SK-N-SH treated with all-trans-retinoic acid at 6 μM for 48 hours (cell line): Measurements from ENCODE around the gene NT5C3B.

Experiments used
- ATAC-seq: fragments of 200-7000 bp; cut with Tn5 transposase; 3 replicates; pipeline ENCODE4 v1.9.1; 2020; ENCODE audit warnings: mild to moderate bottlenecking, moderate library complexity
- ARNTL ChIP-seq: fragments of 450-650 bp; formaldehyde crosslinking; IDR thresholded peaks from 2 replicates; pipeline ENCODE4 v1.5.0; 2020; ENCODE audit warnings: low read depth, mild to moderate bottlenecking, moderate library complexity, borderline replicate concordance
- BACH2 ChIP-seq: fragments of 250-450 bp; sonication (Bioruptor Pico); IDR thresholded peaks from 2 replicates; pipeline ENCODE4 v1.9.0; 2021; ENCODE audit warnings: mild to moderate bottlenecking, borderline replicate concordance
- CREB5 ChIP-seq: fragments of 250-450 bp; sonication (Bioruptor Pico); IDR thresholded peaks from 2 replicates; pipeline ENCODE4 v1.5.1; 2020; ENCODE audit warnings: low read depth, mild to moderate bottlenecking, moderate library complexity
- CSRNP3 ChIP-seq: fragments of 250-450 bp; sonication (Bioruptor Pico); IDR thresholded peaks from 2 replicates; pipeline ENCODE4 v1.5.1; 2021; ENCODE audit warnings: mild to moderate bottlenecking, moderate library complexity
- ESRRG ChIP-seq: fragments of 250-450 bp; sonication (Bioruptor Pico); IDR thresholded peaks from 2 replicates; pipeline ENCODE4 v1.6.1; 2021; ENCODE audit warnings: mild to moderate bottlenecking
- GLIS3 ChIP-seq: fragments of 250-450 bp; sonication (Bioruptor Pico); IDR thresholded peaks from 2 replicates; pipeline ENCODE4 v1.5.0; 2020; ENCODE audit warnings: mild to moderate bottlenecking, moderate library complexity
- ISL1 ChIP-seq: fragments of 250-450 bp; sonication (Bioruptor Pico); IDR thresholded peaks from 2 replicates; pipeline ENCODE4 v2.1.2; 2022; ENCODE audit warnings: mild to moderate bottlenecking, moderate library complexity
- OSR1 ChIP-seq: fragments of 250-450 bp; sonication (Bioruptor Pico); IDR thresholded peaks from 2 replicates; pipeline ENCODE4 v1.8.0; 2022; ENCODE audit warnings: moderate library complexity, mild to moderate bottlenecking, inconsistent platforms
- PATZ1 ChIP-seq: fragments of 250-450 bp; sonication (Bioruptor Pico); IDR thresholded peaks from 2 replicates; pipeline ENCODE4 v1.8.0; 2020; ENCODE audit warnings: mild to moderate bottlenecking, moderate library complexity, borderline replicate concordance
- PPARA ChIP-seq: fragments of 250-450 bp; sonication (Bioruptor Pico); IDR thresholded peaks from 2 replicates; pipeline ENCODE4 v1.5.0; 2020; ENCODE audit warnings: mild to moderate bottlenecking, borderline replicate concordance
- RARB ChIP-seq: fragments of 250-450 bp; sonication (Bioruptor Pico); IDR thresholded peaks from 2 replicates; pipeline ENCODE4 v1.8.0; 2021; ENCODE audit warnings: mild to moderate bottlenecking, moderate library complexity
- SNAI2 ChIP-seq: fragments of 250-450 bp; sonication (Bioruptor Pico); IDR thresholded peaks from 2 replicates; pipeline ENCODE4 v1.5.0; 2020; ENCODE audit warnings: mild to moderate bottlenecking, moderate library complexity
- TCF4 ChIP-seq: fragments of 250-450 bp; sonication (Bioruptor Pico); IDR thresholded peaks from 2 replicates; pipeline ENCODE4 v1.8.0; 2021; ENCODE audit warnings: mild to moderate bottlenecking, moderate library complexity, borderline replicate concordance
- TOX ChIP-seq: fragments of 250-450 bp; sonication (Bioruptor Pico); IDR thresholded peaks from 2 replicates; pipeline ENCODE4 v1.8.0; 2021; ENCODE audit warnings: mild to moderate bottlenecking, moderate library complexity, borderline replicate concordance
- ZC3H10 ChIP-seq: fragments of 250-450 bp; sonication (Bioruptor Pico); IDR thresholded peaks from 2 replicates; pipeline ENCODE4 v1.5.1; 2021; ENCODE audit warnings: mild to moderate bottlenecking, moderate library complexity
- ZFP3 ChIP-seq: fragments of 250-450 bp; sonication (Bioruptor Pico); IDR thresholded peaks from 2 replicates; pipeline ENCODE4 v1.5.0; 2020; ENCODE audit warnings: mild to moderate bottlenecking, moderate library complexity
- ZFP30 ChIP-seq: fragments of 450-650 bp; formaldehyde crosslinking; IDR thresholded peaks from 2 replicates; pipeline ENCODE4 v1.5.0; 2022; ENCODE audit warnings: mild to moderate bottlenecking, moderate library complexity
- ZNF565 ChIP-seq: fragments of 450-650 bp; formaldehyde crosslinking; conservative IDR thresholded peaks from 2 replicates; pipeline ENCODE4 v1.5.0; 2020; ENCODE audit warnings: low read depth, mild to moderate bottlenecking, moderate library complexity
- ZNF70 ChIP-seq: fragments of 450-650 bp; formaldehyde crosslinking; IDR thresholded peaks from 2 replicates; pipeline ENCODE4 v1.5.0; 2020; ENCODE audit warnings: mild to moderate bottlenecking, moderate library complexity
- ZNF8 ChIP-seq: fragments of 450-650 bp; formaldehyde crosslinking; IDR thresholded peaks from 2 replicates; pipeline ENCODE4 v1.5.0; 2020; ENCODE audit warnings: mild to moderate bottlenecking, moderate library complexity
- TF ChIP-seq, protein P1 (sequence below): fragments of 250-450 bp; sonication (Bioruptor Pico); IDR thresholded peaks from 2 replicates; pipeline ENCODE4 v1.5.0; 2020; ENCODE audit warnings: mild to moderate bottlenecking, moderate library complexity
- TF ChIP-seq, protein P2 (sequence below): fragments of 250-450 bp; sonication (Bioruptor Pico); IDR thresholded peaks from 2 replicates; pipeline ENCODE4 v1.8.0; 2021; ENCODE audit warnings: low read depth, mild to moderate bottlenecking, moderate library complexity, borderline replicate concordance

Gene NT5C3B

DNA sequence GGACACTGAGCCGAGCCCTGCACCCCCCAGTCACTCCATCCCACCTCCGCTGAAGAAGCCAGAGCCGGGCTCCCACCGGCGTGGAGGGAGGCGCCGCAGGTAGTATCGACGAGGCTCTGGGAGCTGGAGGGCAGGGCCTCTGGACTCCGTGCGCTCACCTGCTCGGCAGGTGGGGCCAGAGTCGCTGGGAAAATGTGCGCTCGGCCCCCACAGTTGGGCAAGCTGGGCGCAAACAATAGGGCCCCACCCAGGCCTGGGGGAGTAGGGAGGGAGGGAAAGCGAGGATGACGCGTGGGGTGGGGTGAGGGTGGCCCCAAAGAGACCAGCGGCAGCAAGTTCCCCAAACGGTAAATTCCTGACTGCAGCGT is 50.2 kb downstream of the NT5C3B start:
- TF ChIP-seq, protein P1, sequence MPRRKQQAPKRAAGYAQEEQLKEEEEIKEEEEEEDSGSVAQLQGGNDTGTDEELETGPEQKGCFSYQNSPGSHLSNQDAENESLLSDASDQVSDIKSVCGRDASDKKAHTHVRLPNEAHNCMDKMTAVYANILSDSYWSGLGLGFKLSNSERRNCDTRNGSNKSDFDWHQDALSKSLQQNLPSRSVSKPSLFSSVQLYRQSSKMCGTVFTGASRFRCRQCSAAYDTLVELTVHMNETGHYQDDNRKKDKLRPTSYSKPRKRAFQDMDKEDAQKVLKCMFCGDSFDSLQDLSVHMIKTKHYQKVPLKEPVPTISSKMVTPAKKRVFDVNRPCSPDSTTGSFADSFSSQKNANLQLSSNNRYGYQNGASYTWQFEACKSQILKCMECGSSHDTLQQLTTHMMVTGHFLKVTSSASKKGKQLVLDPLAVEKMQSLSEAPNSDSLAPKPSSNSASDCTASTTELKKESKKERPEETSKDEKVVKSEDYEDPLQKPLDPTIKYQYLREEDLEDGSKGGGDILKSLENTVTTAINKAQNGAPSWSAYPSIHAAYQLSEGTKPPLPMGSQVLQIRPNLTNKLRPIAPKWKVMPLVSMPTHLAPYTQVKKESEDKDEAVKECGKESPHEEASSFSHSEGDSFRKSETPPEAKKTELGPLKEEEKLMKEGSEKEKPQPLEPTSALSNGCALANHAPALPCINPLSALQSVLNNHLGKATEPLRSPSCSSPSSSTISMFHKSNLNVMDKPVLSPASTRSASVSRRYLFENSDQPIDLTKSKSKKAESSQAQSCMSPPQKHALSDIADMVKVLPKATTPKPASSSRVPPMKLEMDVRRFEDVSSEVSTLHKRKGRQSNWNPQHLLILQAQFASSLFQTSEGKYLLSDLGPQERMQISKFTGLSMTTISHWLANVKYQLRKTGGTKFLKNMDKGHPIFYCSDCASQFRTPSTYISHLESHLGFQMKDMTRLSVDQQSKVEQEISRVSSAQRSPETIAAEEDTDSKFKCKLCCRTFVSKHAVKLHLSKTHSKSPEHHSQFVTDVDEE (CRISPR knock-in tag) = no peak
- TF ChIP-seq PPARA (no peak), ZNF8 (CRISPR knock-in tag) (no peak), RARB (CRISPR knock-in tag) (no peak), ZNF565 (no peak), ESRRG (CRISPR knock-in tag) (no peak), ZNF70 (CRISPR knock-in tag) (no peak), ZC3H10 (no peak), ZFP30 (CRISPR knock-in tag) (no peak), GLIS3 (CRISPR knock-in tag) (no peak), ARNTL (no peak), CREB5 (CRISPR knock-in tag) (no peak), TCF4 (no peak)
- TF ChIP-seq, all 23 proteins: peak for 0
- ATAC-seq = no peak

DNA sequence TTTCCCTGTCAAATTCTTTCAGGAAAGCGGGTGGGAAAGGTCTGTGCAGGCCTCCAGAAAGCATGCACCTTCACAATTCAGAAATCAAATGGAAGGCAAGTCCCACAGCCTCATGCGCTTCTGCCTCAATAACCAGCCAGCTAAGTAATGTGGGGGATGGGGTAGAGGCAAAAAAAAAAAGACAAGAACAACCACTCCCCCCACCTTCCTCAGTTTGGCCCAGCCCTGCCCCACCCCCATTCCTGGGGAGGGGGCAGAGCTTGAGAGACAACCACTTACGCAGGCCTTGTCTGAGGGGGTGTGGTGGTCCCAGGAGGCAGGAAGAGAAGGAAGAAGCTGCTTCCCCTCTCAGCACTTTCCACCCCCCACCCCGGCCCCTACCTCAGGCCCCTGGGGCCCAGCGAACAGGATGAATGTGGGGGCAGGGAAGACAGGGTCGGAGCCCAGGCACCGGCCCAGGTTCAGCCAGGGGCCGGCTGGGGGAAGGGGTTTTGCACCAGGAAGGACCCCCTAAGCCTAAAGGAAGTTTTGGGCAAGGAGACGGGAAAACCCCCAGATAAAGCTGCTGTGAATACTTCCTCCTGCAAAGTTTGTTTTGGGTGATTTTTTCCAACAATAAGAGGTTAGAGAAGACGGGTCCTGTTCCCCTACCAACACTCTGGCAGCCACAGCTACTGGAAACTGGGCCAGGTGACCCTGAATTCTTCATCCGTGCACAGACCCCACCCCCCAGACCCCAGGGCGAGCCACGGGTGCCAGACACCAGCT is 50.8 kb downstream of the NT5C3B start:
- ATAC-seq = no peak
- TF ChIP-seq SNAI2 (CRISPR knock-in tag) (no peak), BACH2 (CRISPR knock-in tag) (no peak)

GRCh38 chr17:41784207-41784744 is 51.8 kb downstream of the NT5C3B start:
- TF ChIP-seq GLIS3 (CRISPR knock-in tag) = no peak
- no peak for TF ChIP-seq ZNF8 (CRISPR knock-in tag)
- TF ChIP-seq PPARA = no peak
- no peak for TF ChIP-seq TOX
- TF ChIP-seq SNAI2 (CRISPR knock-in tag) = no peak
- TF ChIP-seq CSRNP3 (CRISPR knock-in tag) = no peak
- TF ChIP-seq ESRRG (CRISPR knock-in tag) = no peak
- no peak for TF ChIP-seq ZNF70 (CRISPR knock-in tag)
- no peak for TF ChIP-seq OSR1 (CRISPR knock-in tag)
- no peak for TF ChIP-seq ISL1
- TF ChIP-seq ZC3H10 = no peak
- TF ChIP-seq ZFP3 = no peak
- ATAC-seq = no peak

DNA sequence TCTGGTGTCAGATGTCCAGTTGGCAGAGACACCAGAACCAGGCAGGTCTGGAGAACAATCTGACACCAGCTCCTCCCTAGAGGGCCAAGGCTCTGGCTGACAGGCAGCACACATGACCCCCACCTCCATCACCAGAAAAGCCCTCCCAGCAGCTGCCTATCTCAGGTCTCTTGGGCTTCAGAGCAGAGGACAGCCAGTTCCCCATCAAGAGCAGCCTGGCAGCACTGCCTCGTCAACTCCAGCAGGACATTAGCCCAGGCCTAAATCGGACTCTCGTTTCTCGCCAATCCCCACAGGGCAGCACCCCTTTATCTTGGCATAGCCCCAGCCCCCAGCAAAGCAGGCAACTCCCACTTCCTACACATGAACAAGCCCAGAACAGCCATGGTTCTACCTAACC is 53.9 kb downstream of the NT5C3B start:
- TF ChIP-seq TOX (no peak), SNAI2 (CRISPR knock-in tag) (no peak), GLIS3 (CRISPR knock-in tag) (no peak), ZC3H10 (no peak), PATZ1 (no peak), OSR1 (CRISPR knock-in tag) (no peak), ZFP30 (CRISPR knock-in tag) (no peak), ISL1 (no peak), ZNF8 (CRISPR knock-in tag) (no peak), BACH2 (CRISPR knock-in tag) (no peak), ESRRG (CRISPR knock-in tag) (no peak)
- TF ChIP-seq, protein P2, sequence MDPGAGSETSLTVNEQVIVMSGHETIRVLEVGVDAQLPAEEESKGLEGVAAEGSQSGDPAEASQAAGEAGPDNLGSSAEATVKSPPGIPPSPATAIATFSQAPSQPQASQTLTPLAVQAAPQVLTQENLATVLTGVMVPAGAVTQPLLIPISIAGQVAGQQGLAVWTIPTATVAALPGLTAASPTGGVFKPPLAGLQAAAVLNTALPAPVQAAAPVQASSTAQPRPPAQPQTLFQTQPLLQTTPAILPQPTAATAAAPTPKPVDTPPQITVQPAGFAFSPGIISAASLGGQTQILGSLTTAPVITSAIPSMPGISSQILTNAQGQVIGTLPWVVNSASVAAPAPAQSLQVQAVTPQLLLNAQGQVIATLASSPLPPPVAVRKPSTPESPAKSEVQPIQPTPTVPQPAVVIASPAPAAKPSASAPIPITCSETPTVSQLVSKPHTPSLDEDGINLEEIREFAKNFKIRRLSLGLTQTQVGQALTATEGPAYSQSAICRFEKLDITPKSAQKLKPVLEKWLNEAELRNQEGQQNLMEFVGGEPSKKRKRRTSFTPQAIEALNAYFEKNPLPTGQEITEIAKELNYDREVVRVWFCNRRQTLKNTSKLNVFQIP (CRISPR knock-in tag) = no peak
- no peak for ATAC-seq
